Left renal pelvis (tissue), 4 donors: ENCODE data around the gene EPS8L3. TPM values are rescaled to one million over a fixed set of nuclear protein-coding genes. Genes with fewer than 3 reads are reported as not detected.
"Not testable (repeated sequence)": the region's sequence is repeated elsewhere in the genome, so short reads cannot be mapped to it uniquely, and the experiment has no call there.

ENCODE experiments used
- DNase-seq, 4 donors: peaks; one replicate each; pipeline ENCODE4 v3.0.0-alpha.2; 2013; ENCODE audit warnings: low read depth in 4 of 4, low spot score in 3 of 4
- polyA plus RNA-seq, 4 donors: library from polyadenylated mRNA; unstranded; fragments of 120-200 nt; gene quantifications; one replicate each; pipeline ENCODE4 v1.2.1, GENCODE V29; 2013; ENCODE audit not compliant: insufficient read length in 4 of 4

Gene EPS8L3
- polyA plus RNA-seq, 4 donors, result 0.46 to 0.83 (median 0.69) TPM; not detected in 1

DNA sequence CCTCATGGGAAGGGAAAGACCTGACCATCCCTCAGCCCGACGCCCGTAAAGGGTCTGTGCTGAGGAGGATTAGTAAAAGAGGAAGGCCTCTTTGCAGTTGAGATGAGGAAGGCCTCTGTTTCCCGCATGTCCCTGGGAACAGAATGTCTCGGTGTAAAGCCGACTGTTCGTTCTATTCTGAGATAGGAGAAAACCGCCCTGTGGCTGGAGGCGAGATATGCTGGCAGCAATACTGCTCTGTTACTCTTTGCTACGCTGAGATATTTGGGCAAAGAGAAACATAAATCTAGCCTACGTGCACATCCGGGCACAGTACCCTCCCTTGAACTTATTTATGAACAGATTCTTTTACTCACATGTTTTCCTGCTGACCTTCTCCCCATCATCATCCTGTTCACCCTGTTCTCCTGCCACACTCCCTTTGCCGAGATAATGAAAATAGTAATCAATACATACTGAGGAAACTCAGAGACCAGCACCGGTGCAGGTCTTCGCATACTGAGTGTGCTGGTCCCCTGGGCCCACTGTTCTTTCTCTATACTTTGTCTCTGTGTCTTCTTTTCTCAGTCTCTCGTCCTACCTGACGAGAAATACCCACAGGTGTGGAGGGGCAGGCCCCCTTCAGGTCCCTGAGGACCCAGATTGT is 3.4 kb upstream of the EPS8L3 start:
- not testable (repeated sequence) for DNase-seq

DNA sequence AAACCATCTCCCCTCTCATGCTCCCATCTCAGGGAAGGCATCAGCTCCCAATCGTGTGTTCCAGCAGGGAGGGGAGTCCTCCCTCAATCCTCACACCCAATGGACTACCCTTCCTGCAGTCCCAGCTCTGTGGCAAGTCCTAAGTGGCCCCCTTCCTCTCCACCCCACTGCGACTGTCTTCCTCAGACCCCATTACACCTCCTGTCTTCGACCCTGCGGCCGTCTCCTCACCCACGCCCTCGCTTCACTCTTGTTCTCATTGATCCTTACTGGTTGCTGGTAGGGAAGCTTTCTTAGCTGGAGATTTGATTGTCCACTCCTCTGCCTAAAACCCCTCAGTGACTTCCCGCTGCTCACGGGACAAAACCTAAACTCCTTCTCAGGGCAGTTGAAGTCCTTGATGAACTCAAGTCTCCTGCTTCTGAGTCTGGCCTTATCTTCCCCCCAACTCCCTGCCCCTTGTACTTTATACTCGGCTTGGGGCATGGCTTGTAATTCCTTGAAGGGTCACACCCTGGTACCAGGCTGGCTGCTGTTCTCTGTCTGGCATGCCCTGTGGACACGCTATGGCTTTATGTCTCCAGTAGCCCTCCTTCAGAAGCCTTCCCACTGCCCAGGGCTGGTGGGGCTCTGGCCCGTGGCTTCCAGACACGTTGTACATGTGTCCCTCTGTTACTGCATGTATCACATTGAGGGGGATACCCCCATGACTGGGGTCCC is 2.3 kb upstream of the EPS8L3 start:
- DNase-seq, result no peak

DNA sequence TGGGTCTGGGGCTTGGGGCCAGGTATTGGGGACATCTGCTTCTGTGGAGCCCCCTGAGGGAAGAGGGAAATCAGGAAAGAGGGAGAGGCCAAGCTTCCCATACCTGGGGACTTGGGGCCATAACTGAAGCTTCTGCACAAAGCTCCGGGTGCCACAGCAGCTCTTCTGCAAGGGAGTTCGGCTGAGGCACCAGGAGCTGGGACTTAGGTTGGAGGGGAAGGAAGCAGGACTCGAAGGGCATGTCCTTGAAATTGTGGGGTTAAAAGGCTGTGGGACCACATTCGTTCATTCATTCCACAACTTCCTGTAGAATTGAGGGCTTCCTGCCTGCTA is 1.7 kb upstream of the EPS8L3 start:
- DNase-seq, result no peak

DNA sequence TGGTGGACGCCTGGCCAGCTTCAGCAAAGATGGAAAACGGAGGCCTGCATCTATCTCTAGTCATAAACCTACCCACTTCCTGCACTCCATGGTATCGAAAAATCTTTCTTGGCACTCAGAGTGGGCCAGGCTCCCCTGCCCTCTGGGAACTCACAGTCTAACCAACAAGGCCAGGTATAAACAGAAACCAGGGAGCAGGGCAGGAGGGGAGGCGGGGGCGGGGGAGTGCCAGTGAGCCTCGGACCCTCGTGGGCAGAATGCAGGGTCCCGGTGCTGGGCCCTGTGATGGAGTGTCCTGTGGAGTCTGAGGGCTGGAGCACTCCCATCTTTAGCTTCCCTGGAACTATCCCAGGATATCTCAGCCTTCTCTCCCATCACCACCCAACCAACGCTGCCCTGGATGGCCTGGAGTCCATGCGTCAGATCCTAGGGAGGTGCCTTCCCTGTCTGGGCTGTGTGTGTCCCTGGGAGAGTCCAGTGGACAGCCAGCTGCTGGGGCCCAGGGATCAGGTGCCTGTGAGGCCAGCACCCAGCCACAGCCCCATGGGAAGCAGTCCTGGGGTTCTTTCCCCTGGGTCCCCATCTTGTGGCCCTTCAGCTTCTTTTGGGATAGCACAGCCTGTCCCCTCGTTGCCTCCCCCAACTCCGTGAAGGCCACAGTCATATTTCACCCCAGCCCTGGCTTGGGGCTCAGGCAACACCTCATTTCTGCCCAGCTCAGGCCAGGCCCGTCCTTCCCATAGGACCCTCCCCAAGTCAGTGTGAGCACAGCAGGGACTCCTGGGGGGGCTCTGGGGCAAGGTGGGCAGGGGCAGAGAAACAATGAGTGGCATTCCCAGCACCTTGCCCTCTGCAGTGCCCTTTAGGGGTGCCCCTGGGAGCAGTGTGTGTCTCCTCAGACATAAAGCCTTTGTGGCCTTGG is 1.1 kb upstream of the EPS8L3 start:
- no peak for DNase-seq

DNA sequence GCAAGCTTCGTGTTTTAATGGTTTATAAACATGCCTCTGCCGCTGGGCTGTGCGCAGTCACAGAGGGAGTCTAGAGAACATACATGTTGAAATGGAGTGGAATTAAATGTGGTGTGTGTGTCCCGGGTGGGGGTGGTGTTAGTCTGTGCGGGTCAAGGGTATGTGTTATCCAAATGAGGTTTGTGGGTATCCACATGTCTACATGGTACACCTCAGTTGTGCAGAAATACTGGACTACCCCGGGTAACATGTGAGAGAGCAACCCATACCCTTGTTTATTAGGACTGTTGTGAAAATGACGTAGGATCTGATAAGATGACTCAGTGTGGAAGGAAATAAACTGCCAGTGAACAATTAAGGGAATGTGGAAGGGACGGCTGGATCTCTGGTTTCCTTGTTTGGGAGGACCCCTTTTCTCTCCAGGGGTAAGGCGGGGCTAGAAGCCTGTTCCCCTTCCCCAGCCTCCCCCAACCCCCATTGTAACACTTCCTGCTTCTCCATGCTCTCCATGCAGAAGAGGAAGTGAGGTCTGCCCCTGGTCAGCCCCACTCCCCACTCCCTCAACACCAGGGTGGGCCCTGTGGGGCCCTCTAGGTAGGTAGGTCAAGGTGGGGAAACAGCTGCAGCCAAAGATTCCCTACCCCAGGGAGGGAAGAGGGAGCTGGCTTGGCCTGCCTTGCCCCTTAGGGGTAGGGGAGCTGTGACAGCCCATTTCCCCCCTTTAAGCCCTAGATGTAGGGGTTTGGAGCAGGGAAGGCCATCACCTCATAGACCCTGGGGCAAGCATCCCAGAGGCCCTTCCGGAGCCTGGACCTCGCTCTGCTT is 690 bp downstream of the EPS8L3 start:
- no peak for DNase-seq

DNA sequence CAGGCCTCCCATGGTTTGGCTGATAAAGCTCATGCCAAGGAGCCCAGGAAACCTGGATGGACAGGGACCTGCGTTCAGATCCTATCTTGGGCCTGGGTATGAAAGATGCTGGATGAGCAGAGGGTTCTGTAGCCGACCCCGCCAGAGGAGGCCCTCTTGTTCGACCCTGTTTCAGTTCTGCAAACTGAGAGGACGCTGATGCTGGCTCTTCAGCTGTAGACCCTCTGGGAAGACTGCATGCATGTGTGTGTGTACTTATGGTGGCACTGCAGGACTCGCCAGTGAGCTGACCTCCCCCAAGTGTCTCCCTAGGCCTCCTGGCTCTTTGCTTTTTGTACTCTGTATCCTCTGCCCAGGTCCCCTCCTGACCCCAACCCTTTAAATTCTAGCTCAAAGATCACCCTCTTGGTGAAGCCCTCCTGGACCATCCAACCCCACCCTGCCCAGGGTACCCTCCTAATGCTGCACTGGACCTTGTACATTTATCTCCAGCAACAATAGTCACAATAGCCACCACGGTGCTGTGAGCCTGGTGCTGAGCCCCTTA is 1.6 kb downstream of the EPS8L3 start:
- no peak for DNase-seq

DNA sequence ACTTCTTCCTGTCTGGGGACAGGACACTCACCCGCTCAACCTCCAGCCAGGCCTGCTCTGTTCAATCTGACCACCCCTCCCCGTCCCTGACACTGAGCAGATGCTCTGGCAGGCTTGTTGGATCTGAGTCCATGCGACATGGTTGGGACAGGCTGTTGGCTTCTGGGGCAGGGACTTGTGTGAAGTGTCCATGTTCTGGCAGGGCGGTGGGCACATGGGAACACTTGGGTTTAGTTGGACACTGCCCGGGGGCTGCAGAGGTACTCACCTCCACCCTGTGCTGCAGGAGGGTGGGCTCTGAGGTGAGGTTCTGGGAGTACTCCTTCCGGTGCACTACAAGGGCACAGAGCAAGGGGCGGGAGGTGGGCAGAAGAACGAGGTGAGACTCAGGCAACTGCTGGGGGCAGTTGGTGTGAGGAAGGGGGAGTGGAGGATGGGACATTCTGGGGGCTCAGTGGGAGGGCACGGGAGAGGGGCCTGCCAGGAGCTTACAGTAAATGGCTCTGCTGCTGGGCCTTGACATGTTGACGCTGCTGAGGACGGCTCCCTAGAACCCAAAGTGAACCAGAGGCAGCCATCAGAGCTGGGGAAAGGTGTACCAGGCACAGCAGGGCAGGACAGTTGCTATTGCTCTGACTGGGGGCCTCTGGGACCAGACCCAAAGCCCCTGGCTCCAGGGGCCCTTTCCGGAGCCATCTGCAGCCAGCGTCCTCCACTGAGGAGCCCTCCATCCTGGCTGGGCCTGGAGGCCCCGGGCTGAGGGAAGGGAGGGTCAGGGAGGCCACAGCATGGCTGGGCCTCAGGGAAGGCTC is 2.3 kb downstream of the EPS8L3 start:
- DNase-seq, result no peak

DNA sequence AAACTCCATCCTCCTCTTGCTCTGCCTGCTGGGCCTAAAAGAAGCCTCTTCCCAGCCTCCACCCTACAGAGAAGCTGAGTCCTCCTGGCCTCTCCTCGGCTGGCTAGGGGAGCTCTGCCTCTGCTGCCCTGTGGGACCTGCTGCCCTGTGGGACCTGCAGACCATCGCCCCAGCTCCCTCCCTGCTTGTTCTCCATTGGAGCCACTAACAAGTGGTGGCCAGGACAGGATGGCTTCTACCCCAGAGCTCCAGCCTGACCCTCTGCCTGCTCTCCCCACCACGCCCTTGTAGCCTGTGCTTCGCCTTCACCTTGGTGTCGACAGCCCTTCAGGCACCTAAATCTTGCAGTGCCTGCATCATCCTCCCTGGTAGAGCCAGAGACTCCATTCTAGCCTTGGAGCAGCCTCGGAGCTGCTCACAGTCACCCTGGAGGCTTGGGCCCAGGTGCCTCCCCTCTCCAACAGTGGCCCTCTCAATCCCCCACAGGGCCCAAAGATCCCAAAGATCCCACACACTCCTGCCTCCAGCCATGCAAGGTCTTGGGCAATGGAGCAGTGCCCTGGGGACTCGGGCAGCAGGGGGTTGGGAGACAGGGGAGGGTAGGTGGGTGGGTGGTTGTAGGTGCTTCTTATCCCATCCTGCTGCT is 3.0 kb downstream of the EPS8L3 start:
- DNase-seq, result no peak

DNA sequence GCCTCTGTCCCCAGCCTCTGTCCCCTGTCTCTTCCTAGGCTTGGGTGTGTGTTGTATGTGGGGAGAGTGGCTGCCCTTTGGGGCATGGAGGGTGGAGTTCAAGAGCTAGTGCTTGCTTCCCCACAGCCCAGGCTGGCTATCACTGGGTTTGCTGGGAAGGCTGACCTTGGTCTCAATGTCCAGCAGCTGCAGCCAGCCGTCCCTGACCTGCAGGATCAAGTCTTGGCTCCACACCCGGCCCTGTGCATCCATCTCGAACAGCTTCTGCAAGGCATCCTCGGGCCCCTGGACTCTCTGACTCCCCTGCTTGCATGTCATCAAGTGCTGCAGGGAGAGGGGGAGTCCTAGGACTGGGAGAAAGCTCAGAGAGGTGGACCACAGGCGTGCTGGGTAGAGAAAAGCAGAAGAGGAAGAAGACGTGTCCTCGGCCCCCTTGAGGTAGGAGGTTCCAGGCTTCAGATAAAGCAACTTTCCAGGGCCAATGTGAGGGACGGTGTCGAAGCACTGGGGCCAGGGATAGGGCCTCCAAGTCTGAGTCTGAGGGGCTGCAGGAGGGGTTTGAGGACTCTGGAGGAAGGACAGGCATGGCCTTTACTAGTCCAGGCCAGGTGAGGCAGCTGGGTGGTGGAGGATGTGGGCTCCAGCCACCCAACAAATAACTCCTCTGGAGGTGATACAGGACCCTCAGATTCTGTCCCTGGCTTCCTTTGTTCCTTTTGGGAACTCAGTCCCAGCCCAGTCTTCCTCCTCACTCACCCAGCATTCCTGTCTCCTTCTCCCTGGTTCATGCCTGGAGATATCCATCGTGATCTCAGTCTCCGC is 4.0 kb downstream of the EPS8L3 start:
- no peak for DNase-seq

DNA sequence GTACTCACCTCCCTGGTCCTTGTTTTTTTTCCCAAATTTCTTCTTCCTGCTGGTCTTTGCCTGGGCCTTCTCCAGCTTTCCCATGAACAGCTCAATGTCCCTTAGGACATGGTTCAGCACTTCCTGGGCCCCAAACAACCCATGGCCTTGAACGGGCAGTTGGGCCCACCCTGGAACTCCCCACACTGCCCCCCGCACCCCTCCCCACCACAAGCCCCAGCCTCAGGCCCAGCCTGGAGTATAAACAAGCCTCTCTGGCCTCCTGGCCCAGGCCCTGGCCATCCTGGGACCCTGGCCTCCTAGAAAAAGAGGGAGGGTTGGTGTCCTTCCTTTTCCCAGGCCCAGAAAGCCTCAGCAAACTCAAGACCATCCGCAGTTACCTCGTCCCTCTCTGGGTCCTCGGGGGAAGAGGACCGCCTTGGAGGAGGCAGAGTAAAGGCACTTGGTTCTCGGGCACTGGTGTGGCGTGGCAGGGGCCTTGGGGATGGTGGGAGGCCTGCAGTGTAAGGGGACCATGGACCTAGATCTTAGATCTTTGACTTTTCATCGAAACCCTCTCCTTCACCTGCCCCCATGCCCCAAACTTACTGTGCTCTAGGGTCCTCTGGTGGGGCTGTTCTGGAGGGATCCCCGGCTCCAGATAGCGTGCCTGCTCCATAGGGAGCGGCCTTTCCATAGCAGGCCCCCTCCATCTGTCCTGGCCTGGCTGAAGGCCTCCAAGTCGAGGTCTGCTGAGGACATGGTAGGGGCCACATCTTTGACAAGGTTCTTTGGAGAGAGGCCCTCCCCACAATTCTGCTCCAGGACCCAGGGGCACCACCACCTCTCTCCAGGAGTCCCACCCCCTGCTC is 5.6 kb downstream of the EPS8L3 start:
- DNase-seq, result no peak

DNA sequence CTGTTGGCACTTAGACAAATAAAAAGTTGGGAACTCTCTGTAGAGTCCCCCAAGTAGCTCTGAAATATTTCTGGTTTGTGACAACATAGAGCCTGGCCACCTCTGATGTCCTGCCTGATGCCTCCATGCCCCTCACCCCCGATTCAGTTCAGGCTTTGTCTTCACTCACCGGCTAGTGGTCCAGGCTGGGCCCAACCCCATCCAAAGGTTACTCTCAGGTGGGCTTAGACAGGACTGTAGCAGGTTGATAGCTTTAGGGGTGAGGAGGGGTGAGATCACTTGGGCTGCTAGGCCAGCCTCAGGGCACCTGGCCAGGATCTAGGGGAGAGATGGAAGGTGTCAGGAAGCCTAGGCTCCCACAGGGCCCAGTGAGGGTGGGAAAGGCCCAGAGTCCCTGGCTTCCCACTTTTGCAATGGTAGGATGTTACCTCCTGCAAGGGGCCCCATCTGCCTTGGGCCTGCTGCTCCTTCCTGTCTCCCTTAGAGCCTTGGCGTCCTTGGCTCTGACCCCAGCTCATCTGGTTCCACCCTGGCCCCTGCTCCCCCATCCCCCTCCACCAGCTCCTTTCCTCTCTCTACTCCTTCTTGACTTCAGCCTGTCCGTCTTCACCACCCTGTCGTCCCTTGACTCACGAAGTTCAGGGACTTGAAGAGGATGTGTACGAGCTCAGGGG is 6.7 kb downstream of the EPS8L3 start:
- no peak for DNase-seq

DNA sequence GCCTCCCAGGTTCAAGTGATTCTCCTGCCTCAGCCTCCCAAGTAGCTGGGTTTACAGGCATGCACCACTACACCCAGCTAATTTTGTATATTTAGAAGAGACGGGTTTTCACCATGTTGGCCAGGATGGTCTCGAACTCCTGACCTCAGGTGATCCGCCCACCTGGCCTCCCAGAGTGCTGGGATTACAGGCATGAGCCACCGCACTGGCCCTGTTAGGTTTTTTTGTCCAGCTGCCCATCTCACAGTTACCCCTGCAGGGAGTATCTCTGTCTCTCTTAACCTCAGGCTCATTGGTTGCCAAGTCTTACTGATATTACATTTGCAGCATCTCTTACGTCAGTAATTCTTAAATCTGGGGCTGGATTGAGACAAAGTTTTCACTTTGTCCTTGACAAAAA is 7.4 kb downstream of the EPS8L3 start:
- not testable (repeated sequence) for DNase-seq

DNA sequence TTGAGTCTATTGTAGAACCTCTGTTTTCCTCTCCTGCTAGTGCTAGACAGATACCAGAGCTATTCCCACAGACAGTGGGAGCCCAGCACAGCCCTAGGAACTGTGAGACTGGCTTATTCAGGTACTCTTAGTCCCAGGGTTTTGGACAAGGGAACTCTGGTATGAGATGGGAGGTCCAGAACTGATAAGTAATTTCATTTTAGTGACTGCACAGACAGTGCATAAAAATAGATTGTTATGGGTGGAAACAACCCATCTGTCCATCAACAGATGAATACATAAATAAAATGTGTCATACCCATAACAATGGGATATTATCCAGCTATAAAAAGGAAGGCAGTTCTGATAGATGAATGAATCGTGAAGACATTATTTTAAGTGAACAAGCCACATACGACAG is 9.0 kb downstream of the EPS8L3 start:
- DNase-seq, result no peak

DNA sequence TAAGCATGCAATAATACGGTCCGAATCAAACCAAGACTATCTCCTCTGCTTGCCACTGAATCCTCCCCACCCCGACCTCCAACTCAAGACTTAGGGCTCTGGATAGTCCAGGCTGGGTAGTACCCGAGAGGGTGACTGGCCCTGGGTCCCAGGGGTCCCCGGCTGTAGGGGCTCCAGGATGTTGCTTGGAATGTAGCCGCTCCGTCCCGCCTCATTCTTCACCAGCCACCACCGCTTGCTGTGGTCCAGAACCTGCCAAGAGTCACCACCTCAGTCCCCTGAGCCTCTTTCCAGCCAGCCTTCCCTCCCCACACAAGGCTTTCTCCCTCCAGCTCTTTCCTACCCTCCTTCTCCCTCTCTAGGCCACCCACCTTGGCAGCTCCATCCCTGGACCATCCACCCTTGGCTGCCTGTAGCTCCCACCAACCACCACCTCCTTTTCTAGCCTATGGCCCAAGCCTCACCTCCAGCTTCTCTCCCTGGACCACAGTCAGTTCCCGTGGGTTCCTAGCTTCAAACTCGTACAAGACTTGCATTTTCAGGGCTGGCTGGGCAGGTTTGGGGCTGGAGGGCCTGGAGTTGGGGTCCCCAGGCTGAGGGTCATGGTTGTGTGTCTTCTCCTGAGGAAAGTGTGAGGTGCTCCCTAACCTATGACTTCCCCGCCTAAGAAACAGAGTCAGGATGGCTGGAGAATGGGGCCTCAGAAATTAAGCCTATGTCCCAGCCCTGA is 12.0 kb downstream of the EPS8L3 start:
- no peak for DNase-seq

DNA sequence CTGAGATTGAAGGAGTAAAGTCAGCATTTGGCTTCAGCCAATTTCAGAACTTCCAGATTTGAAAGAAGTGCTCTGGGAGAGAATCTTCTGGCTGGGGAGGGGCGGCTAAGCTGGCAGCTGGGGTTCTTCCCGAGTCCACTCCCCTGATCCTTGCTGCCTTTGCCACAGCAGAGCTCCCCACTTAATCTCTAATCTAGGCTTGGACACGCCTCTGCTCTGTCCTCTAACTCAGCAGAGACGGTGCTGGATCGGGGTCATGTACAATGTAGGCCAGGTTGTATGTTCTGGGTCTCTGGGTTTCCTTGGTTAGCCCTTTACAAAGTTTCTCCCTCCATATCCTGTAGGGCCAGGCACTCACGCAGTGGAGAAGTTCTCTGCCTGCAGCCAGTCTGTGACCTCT is 12.8 kb downstream of the EPS8L3 start:
- DNase-seq, result no peak

DNA sequence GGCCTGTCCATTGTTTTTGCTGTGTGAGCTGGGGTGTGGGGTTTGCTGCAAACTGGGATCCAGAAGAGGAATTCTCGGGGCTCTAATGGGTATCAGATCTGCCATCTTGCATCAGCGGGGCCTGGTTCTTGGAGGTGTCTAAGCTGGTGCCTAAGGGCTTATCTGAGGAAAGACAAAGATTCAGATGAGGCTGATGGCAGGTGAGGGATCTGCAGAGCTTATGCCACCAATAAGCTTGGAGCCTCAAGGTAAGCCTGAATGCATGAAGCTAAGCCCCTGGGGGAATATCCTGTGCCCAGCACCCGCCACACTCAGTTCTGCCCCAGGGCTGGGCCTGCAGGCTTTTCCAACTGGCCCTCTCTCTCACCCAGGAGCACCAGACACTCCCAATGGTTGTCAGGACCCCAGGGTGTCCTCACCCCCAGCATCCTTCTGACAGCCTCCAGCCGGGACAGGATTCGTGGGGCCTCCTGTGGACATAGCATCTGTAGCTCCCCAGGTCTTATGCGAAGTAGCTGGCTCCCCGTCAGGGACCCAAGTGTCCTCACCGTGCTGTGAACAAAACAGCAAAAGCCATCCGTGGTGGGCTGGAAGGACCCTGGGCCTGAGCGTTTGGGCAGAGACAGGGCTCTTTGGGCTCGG is 13.4 kb downstream of the EPS8L3 start:
- no peak for DNase-seq
